ENCODE measurements around the gene NKPD1. TPM values are rescaled to one million over a fixed set of nuclear protein-coding genes. Genes with fewer than 3 reads are reported as not detected.

Gene NKPD1
- total RNA-seq, 1 donor from 2014 or later = 0.07 TPM

DNA sequence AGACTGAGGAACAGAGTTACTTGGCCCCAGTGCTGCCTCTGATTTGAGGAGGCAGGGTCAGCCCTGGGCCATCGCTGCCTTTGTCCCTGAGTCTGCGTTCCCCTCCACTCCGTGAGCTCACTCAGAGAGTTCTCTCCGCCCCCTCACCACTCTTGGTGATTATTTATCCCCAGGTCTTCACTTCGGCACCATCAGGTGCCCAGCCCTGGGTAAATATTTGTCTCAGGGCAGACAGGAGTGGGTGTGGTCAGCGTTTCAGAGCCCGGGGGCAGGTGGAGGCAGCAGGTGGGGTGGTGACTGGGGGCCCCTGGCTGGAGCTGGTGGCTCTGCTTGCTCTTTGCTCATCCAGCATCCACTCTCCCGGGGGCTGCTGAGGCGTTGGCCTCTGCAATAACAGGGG, 47.2 kb downstream of the NKPD1 start:
- H3K27me3 Mint-ChIP-seq (ENCODE audit: low read depth) = no peaks in the 10 kb centered on the region
- H3K4me1 Mint-ChIP-seq (ENCODE audit: low read depth) = peaks cover 40% of the 10 kb centered on the region
- no peaks in the 10 kb centered on the region for H3K9me3 Mint-ChIP-seq
- H3K27ac Mint-ChIP-seq = no peak overlapping the region
- H3K36me3 Mint-ChIP-seq (ENCODE audit: low read depth) = no peaks in the 10 kb centered on the region
- no peak for DNase-seq (ENCODE audit: low spot score)
- no peak overlapping the region for H3K4me3 Mint-ChIP-seq (ENCODE audit: low read depth)
- intact Hi-C loops (cut with micrococcal nuclease) = no loop called here

DNA sequence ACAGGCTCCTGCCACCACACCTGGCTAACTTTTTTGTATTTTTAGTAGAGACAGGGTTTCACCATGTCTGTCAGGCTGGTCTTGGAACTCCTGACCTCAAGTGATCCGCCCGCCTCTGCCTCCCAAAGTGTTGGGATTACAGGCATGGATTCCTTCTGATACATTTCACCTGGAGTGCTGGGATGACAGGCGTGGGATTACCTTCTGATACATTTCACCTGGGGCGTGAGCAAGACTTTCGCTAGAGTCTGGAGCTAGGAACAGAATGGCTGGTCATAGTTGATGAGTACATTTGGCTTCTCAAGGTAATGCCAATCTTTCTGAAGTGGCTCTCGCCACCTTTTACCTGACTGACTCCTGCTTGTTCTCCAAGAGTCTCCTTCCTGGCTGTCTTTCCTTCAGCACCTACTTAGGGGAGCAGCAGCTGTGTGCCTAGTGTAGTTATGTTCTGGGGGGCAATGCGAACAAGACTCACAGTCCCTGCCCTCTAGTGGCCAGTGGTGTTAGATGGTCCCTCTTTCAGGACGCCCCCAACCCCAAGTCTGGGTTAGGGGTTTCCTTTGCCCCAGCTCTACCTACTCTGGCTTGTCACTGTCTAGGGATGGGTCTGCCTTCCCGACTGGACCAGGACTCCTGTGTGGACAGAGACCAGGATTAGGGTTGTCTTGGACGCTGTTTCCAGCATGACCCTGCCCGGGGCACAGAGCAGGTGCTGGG, 48.5 kb downstream of the NKPD1 start:
- H3K36me3 Mint-ChIP-seq (ENCODE audit: low read depth) = no peaks in the 10 kb centered on the region
- H3K27ac Mint-ChIP-seq = no peak overlapping the region
- intact Hi-C loops (cut with micrococcal nuclease) = no loop called here
- H3K27me3 Mint-ChIP-seq (ENCODE audit: low read depth) = no peaks in the 10 kb centered on the region
- H3K4me1 Mint-ChIP-seq (ENCODE audit: low read depth) = peaks cover 27% of the 10 kb centered on the region
- no peak overlapping the region for H3K4me3 Mint-ChIP-seq (ENCODE audit: low read depth)
- H3K9me3 Mint-ChIP-seq = no peaks in the 10 kb centered on the region
- no peak for DNase-seq (ENCODE audit: low spot score)

Other genes starting within 250 kb of the NKPD1 start
- 3.1 and 6.4 TPM in 2 replicates for gene APOC1, start 246.4 kb downstream of the NKPD1 start, total RNA-seq
- not detected in 2 replicates for gene APOC4, start 218.7 kb downstream of the NKPD1 start, total RNA-seq
- gene APOC2, start 214.9 kb downstream of the NKPD1 start, total RNA-seq = not detected in 2 replicates
- gene CLPTM1, start 205.6 kb downstream of the NKPD1 start, total RNA-seq = 68.7 and 72.7 TPM in 2 replicates
- gene RELB, start 159.5 kb downstream of the NKPD1 start, total RNA-seq = 62.7 and 70.3 TPM in 2 replicates
- gene CLASRP, start 121.9 kb downstream of the NKPD1 start, total RNA-seq = 102 and 105 TPM in 2 replicates
- gene ZNF296, start 84.5 kb downstream of the NKPD1 start, total RNA-seq = 3.9 and 5.8 TPM in 2 replicates
- gene GEMIN7, start 81.7 kb downstream of the NKPD1 start, total RNA-seq = 44.9 and 49.4 TPM in 2 replicates
- 15.7 and 18.4 TPM in 2 replicates for gene PPP1R37, start 67.8 kb downstream of the NKPD1 start, total RNA-seq
- gene TRAPPC6A, start 17.3 kb upstream of the NKPD1 start, total RNA-seq = 27.4 and 31.4 TPM in 2 replicates
- gene BLOC1S3, start 17.8 kb upstream of the NKPD1 start, total RNA-seq = 9.7 and 10.8 TPM in 2 replicates
- gene EXOC3L2, start 84.4 kb upstream of the NKPD1 start, total RNA-seq = not detected in 2 replicates
- gene MARK4, start 90.3 kb upstream of the NKPD1 start, total RNA-seq = 25.6 and 28.9 TPM in 2 replicates
- gene CKM, start 161.9 kb upstream of the NKPD1 start, total RNA-seq = not detected in 2 replicates
- 0.18 TPM in 1 of 2 replicates, not detected in the other for gene KLC3, start 179.8 kb upstream of the NKPD1 start, total RNA-seq
- gene ERCC2, start 209.6 kb upstream of the NKPD1 start, total RNA-seq = 32.6 and 34.5 TPM in 2 replicates
- gene PPP1R13L, start 244.1 kb upstream of the NKPD1 start, total RNA-seq = 12.8 and 16.6 TPM in 2 replicates
- 16.1 and 16.7 TPM in 2 replicates for gene POLR1G, start 245.7 kb upstream of the NKPD1 start, total RNA-seq